Fibroblast of villous mesenchyme (primary cell): ENCODE results near the gene UNCX. TPM values are rescaled to one million over a fixed set of nuclear protein-coding genes. Genes with fewer than 3 reads are reported as not detected.

Experiments
- DNase-seq: peaks from one replicate; pipeline ENCODE4 v3.0.0-alpha.2; 2010; ENCODE audit warnings: low read depth
- H3K4me3 ChIP-seq: 2 replicates; pipeline ENCODE4 v1.5.1; 2011; ENCODE audit warnings: low read depth, mild to moderate bottlenecking, low read length
- CTCF ChIP-seq: IDR thresholded peaks from 2 replicates; pipeline ENCODE4 v1.5.1; 2012; ENCODE audit warnings: low read depth, mild to moderate bottlenecking, low read length; ENCODE audit not compliant: insufficient read depth
- total RNA-seq: library from RNA; depleted of rRNA; stranded (reverse); fragments of >200 nt; gene quantifications from 2 replicates; pipeline ENCODE4 v1.2.3, GENCODE V29; 2012

Gene UNCX
- total RNA-seq, 1 donor, result not detected

- no peak overlapping the region for H3K4me3 ChIP-seq
- TF ChIP-seq CTCF, result no peak
- DNase-seq, result no peak
Measured at GRCh38 chr7:1226186-1226901, 6.3 kb upstream of the UNCX start.

GRCh38 chr7:1227071-1227804 is 5.4 kb upstream of the UNCX start:
- TF ChIP-seq CTCF, result no peak
- H3K4me3 ChIP-seq, result no peak overlapping the region
- DNase-seq, result no peak

GRCh38 chr7:1227814-1228544 is 4.7 kb upstream of the UNCX start:
- no peak for DNase-seq

GRCh38 chr7:1228545-1229201 is 4.0 kb upstream of the UNCX start:
- DNase-seq, result no peak
- TF ChIP-seq CTCF, result no peak
- H3K4me3 ChIP-seq, result no peak overlapping the region

More at GRCh38 chr7:1227814-1228544, 4.7 kb upstream of the UNCX start:
- TF ChIP-seq CTCF, result no peak
- H3K4me3 ChIP-seq, result no peak overlapping the region

- no peak for DNase-seq
- TF ChIP-seq CTCF, result no peak
- no peak overlapping the region for H3K4me3 ChIP-seq
Measured at GRCh38 chr7:1229202-1229947, 3.3 kb upstream of the UNCX start.

GRCh38 chr7:1229956-1230355 is 2.7 kb upstream of the UNCX start:
- DNase-seq, result no peak

More at GRCh38 chr7:1229956-1230355, 2.7 kb upstream of the UNCX start:
- no peak overlapping the region for H3K4me3 ChIP-seq
- TF ChIP-seq CTCF, result no peak
